ENCODE results near the gene DSCAM.

Gene DSCAM

GRCh38 chr21:40015818-40016217, 831.1 kb downstream of the DSCAM start:
- H3K4me3 ChIP-seq = no peak overlapping the region
- H3K27ac ChIP-seq = no peak overlapping the region

- Histone ChIP-seq H3K4me3 (no peak overlapping the region), H3K27ac (no peak overlapping the region)
Measured at GRCh38 chr21:40014394-40014793, 832.6 kb downstream of the DSCAM start.

GRCh38 chr21:40013001-40013735, 833.8 kb downstream of the DSCAM start:
- Histone ChIP-seq H3K27ac (no peak overlapping the region), H3K4me3 (no peak overlapping the region)

- H3K4me3 ChIP-seq = no peak overlapping the region
- H3K27ac ChIP-seq = no peak overlapping the region
Measured at GRCh38 chr21:40011371-40011770, 835.6 kb downstream of the DSCAM start.

- no peak overlapping the region for H3K4me3 ChIP-seq
- no peak overlapping the region for H3K27ac ChIP-seq
Measured at GRCh38 chr21:40002978-40003377, 844.0 kb downstream of the DSCAM start.

- no peak overlapping the region for H3K4me3 ChIP-seq
- H3K27ac ChIP-seq = no peak overlapping the region
Measured at GRCh38 chr21:39984286-39984991, 862.5 kb downstream of the DSCAM start.

GRCh38 chr21:39980241-39980820, 866.6 kb downstream of the DSCAM start:
- Histone ChIP-seq H3K27ac (no peak overlapping the region), H3K4me3 (no peak overlapping the region)

GRCh38 chr21:39979321-39979720, 867.6 kb downstream of the DSCAM start:
- H3K4me3 ChIP-seq = no peak overlapping the region
- no peak overlapping the region for H3K27ac ChIP-seq

- Histone ChIP-seq H3K4me3 (no peak overlapping the region), H3K27ac (no peak overlapping the region)
Measured at GRCh38 chr21:39976800-39977199, 870.2 kb downstream of the DSCAM start.

- no peak overlapping the region for H3K4me3 ChIP-seq
- no peak overlapping the region for H3K27ac ChIP-seq
Measured at GRCh38 chr21:39972976-39973770, 873.8 kb downstream of the DSCAM start.

- H3K27ac ChIP-seq = no peak overlapping the region
- no peak overlapping the region for H3K4me3 ChIP-seq
Measured at GRCh38 chr21:39972471-39972870, 874.5 kb downstream of the DSCAM start.

- H3K4me3 ChIP-seq = no peak overlapping the region
- no peak overlapping the region for H3K27ac ChIP-seq
Measured at GRCh38 chr21:39971956-39972355, 875.0 kb downstream of the DSCAM start.

GRCh38 chr21:39969691-39970364, 877.1 kb downstream of the DSCAM start:
- Histone ChIP-seq H3K4me3 (no peak overlapping the region), H3K27ac (no peak overlapping the region)

GRCh38 chr21:39968010-39968409, 878.9 kb downstream of the DSCAM start:
- no peak overlapping the region for H3K4me3 ChIP-seq
- no peak overlapping the region for H3K27ac ChIP-seq

- no peak overlapping the region for H3K4me3 ChIP-seq
Measured at GRCh38 chr21:39966786-39967185, 880.2 kb downstream of the DSCAM start.

GRCh38 chr21:39965026-39965425, 881.9 kb downstream of the DSCAM start:
- no peak overlapping the region for H3K27ac ChIP-seq
- H3K4me3 ChIP-seq = no peak overlapping the region

More at GRCh38 chr21:39966786-39967185, 880.2 kb downstream of the DSCAM start:
- H3K27ac ChIP-seq = no peak overlapping the region

- H3K4me3 ChIP-seq = no peak overlapping the region
- no peak overlapping the region for H3K27ac ChIP-seq
Measured at GRCh38 chr21:39961251-39961650, 885.7 kb downstream of the DSCAM start.
